NCI-H1105 (cell line): ENCODE results near the gene DUS4L.

Experiments used
- DNase-seq: peaks from one replicate; lab custom pipeline; 2025; lab: John Stamatoyannopoulos, UW

Gene DUS4L

GRCh38 chr7:107580716-107581383 is 17.1 kb downstream of the DUS4L start:
- DNase-seq, result no peak

- DNase-seq, result no peak
Observed at GRCh38 chr7:107581387-107582013, 17.7 kb downstream of the DUS4L start.

GRCh38 chr7:107582875-107583274 is 19.1 kb downstream of the DUS4L start:
- no peak for DNase-seq

- no peak for DNase-seq
Observed at GRCh38 chr7:107584716-107585115, 20.9 kb downstream of the DUS4L start.

GRCh38 chr7:107588529-107589130 is 24.9 kb downstream of the DUS4L start:
- DNase-seq, result no peak

- no peak for DNase-seq
Observed at GRCh38 chr7:107591421-107591820, 27.6 kb downstream of the DUS4L start.

GRCh38 chr7:107592361-107593024 is 28.7 kb downstream of the DUS4L start:
- DNase-seq, result no peak

- no peak for DNase-seq
Observed at GRCh38 chr7:107593025-107593410, 29.2 kb downstream of the DUS4L start.

- no peak for DNase-seq
Observed at GRCh38 chr7:107594961-107595737, 31.4 kb downstream of the DUS4L start.

- DNase-seq, result no peak
Observed at GRCh38 chr7:107596881-107597581, 33.3 kb downstream of the DUS4L start.

GRCh38 chr7:107597582-107597916 is 33.8 kb downstream of the DUS4L start:
- no peak for DNase-seq

GRCh38 chr7:107597953-107598352 is 34.2 kb downstream of the DUS4L start:
- no peak for DNase-seq

- DNase-seq, result no peak
Observed at GRCh38 chr7:107599262-107599661, 35.5 kb downstream of the DUS4L start.

GRCh38 chr7:107600816-107601215 is 37.0 kb downstream of the DUS4L start:
- no peak for DNase-seq

GRCh38 chr7:107605218-107605815 is 41.5 kb downstream of the DUS4L start:
- no peak for DNase-seq

- DNase-seq, result no peak
Observed at GRCh38 chr7:107606303-107606702, 42.5 kb downstream of the DUS4L start.

GRCh38 chr7:107609811-107610261 is 46.1 kb downstream of the DUS4L start:
- peak; percentile 14 for DNase-seq

GRCh38 chr7:107610323-107610722 is 46.6 kb downstream of the DUS4L start:
- DNase-seq, result peak; percentile 19

- DNase-seq, result no peak
Observed at GRCh38 chr7:107613439-107613838, 49.7 kb downstream of the DUS4L start.

GRCh38 chr7:107613948-107614347 is 50.2 kb downstream of the DUS4L start:
- no peak for DNase-seq

GRCh38 chr7:107614425-107614824 is 50.7 kb downstream of the DUS4L start:
- no peak for DNase-seq
